ENCODE measurements around the gene MAPK8IP1.

DNA sequence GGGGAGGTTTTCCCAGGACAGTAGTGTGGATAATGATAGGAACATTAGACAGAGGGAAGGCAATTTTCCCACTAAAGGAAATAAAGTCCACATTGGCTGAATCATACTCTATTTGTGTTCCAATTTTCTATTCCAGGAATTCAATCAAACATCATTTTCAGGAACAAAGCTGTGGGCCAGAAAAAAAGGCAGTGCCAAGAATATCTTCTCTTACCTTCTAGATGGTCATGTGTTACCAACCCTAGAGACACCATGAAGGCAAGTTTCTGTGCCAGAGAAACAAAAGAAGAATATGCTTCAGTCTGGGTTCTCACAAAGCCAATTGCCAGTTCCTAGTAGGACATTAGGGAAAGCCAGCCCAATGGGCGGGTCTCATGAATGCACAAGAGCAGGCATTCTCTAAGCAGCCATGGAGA, 64.5 kb downstream of the MAPK8IP1 start:
- TF ChIP-seq, protein P1, sequence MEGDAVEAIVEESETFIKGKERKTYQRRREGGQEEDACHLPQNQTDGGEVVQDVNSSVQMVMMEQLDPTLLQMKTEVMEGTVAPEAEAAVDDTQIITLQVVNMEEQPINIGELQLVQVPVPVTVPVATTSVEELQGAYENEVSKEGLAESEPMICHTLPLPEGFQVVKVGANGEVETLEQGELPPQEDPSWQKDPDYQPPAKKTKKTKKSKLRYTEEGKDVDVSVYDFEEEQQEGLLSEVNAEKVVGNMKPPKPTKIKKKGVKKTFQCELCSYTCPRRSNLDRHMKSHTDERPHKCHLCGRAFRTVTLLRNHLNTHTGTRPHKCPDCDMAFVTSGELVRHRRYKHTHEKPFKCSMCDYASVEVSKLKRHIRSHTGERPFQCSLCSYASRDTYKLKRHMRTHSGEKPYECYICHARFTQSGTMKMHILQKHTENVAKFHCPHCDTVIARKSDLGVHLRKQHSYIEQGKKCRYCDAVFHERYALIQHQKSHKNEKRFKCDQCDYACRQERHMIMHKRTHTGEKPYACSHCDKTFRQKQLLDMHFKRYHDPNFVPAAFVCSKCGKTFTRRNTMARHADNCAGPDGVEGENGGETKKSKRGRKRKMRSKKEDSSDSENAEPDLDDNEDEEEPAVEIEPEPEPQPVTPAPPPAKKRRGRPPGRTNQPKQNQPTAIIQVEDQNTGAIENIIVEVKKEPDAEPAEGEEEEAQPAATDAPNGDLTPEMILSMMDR (IDR thresholded peaks at IDR 0.05), result no peak
- no peak for TF ChIP-seq EZH2 (IDR thresholded peaks at IDR 0.05; ENCODE audit: borderline replicate concordance, insufficient read depth, low read depth, low read length, poor library complexity, severe bottlenecking)

Data from B cell (primary cell).